GM19035 (cell line): Measurements from ENCODE around the gene LAMA4.

Experiments
- ATAC-seq: cut with Tn5 transposase; IDR thresholded peaks from one replicate; pipeline ENCODE4 v1.9.1; 2021; ENCODE audit not compliant: unreplicated experiment

LAMA4 gene

DNA sequence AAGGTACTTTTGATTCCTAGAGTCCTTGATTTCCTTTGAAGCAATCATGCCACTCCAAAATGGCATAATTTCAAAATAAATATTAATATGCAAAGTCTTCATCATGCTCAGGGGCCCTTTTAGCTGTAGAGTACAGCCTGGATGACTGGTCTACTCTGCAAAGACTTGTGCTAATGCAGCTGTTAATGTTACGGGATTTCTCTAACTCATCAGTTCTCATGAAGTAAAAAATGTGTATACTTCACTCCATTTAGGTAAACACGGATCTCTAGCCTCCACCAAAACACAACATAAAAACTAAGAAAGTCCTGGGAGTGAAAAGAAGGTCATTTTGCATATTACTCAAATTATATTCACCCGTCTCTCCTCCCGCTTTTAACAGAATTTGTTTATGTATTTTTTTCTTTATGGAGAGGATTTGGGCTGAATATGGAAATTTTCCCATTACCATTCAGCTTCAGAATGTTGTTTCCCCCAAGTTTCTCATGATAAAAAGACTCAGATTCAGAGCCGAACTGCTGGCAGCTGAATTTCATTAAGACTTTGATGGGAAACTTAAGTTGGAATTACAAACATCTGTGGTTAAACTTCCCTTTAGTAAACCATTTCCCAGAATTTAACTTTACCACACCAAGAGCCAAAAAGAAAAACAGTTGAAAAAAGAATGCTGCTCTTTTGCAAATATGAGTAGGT lies 8.7 kb downstream of the LAMA4 start:
- no peak for ATAC-seq

DNA sequence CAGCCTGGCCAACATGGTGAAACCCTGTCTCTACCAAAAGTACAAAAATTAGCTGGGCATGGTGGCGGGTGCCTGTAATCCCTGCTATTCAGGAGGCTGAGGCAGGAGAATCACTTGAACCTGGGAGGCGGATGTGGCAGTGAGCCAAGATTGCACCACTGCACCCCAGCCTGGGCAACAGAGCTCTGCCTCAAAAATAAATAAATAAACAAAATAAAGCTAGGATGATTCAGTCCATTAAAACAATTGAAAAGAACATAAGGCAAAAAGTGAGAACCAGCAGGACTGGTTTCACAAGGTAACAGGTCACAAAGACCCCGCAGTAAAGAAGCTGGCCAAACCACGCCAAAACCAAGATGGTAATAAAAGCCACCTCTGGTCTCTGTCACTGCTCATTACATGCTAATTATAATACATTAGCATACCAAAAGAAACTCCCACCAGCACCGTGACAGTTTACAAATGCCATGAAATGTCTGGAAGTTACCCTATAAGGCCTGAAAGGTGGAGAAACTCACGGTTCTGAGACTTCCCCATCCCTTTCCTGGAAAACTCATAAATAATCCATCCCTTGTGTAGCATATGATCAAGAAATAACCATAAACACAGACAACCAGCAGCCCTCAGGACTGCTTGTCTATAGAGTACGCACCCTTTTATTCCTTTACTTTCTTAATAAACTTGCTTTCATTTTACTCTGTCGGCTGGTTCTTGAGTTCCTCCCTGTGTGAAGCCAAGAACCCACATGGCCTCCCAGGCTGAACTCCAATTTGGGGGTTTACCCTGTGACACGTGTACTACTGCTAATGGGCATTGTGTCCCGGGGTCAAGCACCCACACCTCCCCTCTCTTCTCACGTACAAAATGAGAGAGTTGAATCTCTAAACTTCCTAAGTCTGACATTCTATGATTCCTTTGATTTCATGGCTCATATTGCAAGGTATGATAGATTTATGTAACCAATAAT lies 10.2 kb downstream of the LAMA4 start:
- ATAC-seq: no peak

DNA sequence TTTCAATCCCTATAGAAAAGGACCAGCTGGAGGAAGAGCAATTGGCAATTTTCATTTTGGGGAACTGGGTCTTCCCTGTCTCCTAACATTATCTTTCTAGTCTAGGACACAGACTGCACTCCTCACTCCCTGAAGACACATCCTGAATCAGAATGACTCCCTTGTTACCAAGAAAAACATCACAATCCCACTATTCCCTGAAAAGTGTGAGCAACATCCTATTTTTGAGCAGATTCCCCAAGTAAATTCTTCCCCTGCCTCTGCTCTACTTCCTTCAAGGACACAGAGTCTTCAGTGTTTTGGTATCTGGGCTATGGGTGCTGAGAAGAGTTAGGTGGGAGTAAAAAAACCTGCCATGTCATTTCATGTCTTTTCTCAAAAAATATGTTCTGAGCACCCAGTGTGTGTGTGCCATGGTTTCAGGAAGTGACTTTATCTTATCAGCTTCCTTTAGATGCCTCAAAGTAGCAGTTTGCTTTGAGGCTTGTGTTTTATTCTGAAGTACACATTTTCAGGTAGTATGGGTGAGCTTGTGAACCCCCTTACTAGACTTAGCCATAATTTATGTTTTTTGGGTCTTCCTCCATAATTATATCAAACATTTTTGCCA lies 12.4 kb downstream of the LAMA4 start:
- ATAC-seq: no peak

DNA sequence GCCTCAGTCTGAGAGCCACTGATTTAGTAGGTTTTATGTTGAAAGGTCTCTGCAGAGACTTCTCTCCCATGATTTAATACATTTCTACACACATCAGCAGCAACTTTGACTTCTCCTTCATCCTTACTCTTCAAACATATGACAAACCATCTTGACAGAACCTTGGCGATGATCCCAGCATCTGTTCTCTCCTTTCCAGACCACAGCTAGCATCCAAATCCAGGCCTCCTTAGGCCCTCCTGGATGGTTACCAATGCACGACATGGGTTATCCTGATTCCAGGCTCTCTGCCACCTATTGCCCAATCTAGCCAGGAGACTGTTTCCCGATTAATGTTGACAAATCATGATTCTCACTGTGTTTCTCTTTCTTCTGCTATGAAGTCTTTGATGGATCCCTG lies 16.8 kb downstream of the LAMA4 start:
- ATAC-seq: no peak

DNA sequence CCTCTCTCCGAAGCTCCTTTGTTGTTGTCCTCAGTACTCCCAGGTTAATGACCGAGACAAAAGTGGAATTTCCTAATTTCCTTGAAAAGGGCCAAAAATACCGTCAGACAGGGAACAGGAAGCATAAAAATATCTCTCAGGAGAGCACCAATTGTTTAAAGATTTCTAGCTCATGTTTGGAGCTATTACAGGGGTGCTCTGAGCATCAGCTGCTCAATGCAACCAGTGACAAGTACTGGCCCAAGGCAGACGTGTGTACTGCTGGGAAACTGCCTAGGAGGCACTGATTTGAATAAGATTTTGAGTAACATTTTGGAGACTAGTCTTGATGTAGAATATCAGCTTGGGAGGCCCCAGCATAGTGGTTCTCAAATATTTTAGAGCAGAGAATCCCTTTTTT lies 17.3 kb downstream of the LAMA4 start:
- no peak for ATAC-seq

DNA sequence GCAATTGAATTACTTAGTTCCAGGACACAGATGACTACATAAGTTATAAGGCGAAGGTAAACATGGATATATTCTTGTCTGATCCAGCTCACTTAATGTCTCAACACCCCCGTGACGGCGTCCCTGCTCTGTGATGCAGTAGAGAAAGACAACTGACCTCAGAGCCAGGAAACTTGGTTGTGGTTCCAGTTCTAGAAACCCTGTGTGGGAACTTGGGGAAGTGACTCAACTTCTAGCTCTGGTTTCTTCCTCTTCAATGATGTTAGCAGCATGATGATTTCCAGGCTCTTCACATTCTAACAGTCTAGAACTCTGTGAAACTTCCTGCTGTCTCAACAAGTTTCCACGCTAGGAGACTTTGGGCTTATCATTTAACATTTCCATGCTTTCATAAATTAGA lies 18.4 kb downstream of the LAMA4 start:
- no peak for ATAC-seq

DNA sequence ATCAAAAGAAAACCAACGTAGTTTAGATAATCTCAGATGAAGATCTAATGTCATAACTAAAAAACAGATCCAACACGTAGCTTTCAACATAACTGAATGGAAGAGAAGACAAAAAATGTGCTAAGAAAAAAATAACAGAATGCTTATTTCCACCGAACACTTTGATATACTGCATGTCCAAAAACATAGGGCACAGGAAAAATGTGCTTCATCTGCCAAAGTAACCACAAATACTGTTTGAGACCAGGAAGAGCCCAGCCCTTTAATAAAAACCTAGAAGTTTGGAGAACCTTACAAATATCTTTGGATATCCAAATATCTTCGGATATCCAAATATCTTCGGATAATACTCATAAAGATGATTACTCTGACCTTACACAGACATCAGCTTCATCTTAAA lies 19.8 kb downstream of the LAMA4 start:
- no peak for ATAC-seq

DNA sequence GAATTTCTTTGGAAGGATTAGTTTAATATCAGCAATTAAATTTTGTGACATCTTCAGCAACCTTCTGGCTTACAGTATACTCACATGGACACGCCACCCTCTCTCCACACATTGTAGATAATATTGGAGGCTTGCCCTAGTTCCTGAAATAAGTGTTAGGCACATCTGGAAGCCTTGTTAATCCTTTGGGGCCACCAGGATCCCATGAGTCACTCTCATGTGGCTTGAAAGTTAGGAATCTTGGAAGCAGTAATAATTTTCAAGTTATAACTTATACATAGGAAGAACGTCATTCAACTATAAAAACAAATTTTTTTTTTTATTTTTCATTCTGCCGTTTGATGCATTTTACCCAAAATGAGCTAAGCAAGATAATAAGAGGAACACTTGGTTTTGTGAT lies 20.5 kb downstream of the LAMA4 start:
- no peak for ATAC-seq

DNA sequence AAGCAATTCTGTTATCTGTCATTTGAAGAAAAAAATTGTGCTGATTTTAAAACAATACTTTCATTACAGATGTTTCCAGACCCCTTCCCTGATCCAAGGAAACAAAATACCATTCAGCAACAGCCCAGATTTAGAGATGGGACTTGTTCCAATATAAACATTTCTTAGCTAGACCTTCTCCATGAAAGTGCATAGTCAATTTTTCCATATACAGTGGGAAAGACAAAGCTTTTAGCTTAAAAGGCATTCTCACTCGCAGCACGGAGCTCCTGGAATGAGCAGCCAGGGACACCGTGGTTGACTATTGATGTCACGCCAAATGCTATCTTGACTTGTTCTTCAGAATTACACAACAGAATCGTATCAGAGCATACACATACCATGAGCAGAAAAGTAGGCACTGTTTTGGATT lies 21.5 kb downstream of the LAMA4 start:
- ATAC-seq: no peak

DNA sequence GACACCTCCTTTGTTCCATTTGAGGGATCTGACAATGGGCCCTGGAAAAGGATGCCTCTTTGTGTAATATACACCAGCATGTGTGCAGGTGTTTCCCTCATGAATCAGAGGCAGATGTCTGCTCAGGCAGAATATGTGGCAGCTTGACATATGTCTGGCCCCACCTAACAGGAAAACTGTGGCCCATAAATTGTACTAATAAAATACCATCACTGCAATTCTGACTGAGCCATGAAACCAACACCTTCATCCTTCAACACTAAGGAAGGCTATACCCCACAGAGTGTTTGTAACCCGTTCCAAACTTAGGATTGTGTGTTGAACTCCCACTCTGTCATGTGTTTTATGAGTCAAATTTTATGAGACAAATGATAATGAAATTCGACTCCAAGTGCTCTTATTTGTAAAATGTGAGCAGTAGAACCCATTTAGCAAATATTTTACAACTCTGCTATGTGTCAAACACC lies 22.7 kb downstream of the LAMA4 start:
- no peak for ATAC-seq

DNA sequence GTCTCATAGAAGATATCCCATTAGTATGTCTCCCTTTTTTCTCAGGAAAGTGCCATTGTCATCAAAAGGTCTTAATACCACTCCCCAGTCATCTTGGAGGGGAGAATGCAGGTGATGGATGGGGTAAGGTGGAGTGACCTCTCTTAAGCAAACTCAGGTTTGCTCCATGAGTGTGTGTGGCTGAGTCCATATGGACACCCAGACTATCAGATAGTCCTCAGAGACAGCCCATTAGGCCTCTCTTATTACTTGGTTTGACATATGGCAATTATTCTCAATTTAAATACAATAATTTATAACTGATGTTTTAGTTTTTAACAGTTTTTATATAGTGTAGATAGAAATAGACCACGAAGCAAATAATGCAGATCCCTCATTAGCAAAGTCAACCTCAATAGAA lies 23.2 kb downstream of the LAMA4 start:
- ATAC-seq: no peak

DNA sequence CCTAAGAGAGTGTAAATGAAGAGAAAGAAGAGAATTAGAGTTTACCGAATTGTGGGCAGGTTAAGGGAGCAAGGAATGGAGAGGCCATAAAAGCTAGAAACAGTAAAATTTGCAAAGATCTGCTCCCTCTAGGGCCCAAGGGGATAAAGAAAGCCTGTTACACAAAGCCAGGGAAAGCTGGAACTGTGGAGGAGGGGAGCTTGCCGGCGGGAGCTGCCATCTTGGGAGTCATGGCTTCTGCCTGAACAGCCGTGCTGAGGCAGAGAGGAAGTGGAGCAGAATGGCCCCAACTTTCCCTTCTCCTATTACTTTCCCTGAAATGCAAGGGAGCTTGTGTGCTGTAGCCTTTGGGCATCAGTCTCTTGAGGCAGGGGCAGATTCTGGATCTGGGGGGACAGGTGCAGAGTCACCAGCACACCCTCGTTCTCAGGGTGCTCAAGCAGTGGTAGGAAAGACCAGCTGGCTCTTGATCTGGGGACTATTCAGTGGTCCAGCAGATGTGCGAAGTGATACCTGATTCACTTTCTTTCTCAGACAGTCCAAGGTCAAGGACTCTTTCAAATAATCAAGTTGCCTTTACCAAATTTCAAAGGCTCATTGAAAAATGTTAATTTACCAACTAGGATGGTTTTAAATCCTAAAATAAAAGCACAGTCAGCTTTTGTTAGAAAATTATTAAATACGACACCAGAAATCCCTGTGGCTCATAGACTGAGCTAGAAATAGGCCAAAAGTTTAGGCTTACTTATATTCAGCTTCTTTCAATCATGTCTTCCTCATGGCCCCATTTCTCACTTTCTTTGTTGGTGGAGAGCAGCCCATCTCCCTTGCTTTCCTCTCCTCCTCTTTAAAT lies 25.7 kb downstream of the LAMA4 start:
- no peak for ATAC-seq

DNA sequence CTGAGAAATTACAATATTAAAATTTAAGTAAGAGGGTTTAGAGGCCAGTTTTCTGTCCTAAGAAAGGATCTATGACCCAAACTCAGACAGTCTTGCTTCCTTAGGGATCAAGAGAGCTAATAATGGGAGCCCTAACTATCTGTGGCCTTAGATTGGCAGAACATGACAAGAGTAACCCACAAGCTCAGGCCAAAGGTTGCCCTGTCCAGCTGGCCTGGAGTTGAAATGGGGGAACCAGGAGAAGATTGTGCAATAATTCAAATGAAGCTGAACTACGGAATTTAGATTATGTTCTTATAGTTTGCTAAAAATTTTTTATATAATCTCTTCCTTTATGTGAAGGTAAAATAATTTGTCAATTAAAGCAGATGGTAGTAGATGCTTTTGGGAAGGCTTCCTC lies 26.4 kb downstream of the LAMA4 start:
- ATAC-seq: no peak

DNA sequence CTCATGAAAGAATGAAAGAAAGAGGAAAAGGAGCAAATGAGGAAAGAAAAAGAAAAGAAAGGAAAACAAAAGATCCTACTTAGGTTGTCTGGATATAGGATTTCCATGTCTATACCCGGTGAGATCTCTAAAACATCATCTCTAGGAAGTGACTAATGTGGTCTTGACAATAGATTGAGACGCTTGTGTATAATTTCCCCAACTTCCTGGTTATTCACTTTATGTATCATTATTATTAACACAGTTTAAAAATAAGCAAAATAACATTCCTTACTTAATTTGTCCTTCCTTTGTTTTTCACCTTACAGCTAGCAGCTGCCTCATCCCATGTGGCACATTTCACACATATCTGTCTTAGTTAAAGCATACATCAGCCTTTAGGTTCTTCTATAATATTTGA lies 27.0 kb downstream of the LAMA4 start:
- ATAC-seq: no peak

DNA sequence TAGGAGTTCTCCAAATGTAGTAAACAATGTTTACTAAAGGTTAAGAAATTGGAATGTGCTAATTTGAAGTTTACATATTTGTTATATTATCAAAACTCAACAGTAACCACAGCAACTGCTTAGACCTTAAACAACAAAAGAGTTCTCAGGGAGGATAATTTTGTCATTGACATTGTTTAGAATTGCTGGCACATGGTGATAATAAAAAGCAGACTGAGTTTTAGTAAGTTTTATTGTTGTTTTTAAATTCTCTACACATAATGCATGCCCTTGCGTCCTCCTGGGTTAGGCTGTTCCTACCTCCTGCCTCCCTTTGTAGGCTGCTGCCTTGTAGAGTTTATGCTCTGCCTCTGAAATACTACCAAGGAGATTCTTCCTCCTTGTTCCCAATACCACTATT lies 28.7 kb downstream of the LAMA4 start:
- no peak for ATAC-seq

DNA sequence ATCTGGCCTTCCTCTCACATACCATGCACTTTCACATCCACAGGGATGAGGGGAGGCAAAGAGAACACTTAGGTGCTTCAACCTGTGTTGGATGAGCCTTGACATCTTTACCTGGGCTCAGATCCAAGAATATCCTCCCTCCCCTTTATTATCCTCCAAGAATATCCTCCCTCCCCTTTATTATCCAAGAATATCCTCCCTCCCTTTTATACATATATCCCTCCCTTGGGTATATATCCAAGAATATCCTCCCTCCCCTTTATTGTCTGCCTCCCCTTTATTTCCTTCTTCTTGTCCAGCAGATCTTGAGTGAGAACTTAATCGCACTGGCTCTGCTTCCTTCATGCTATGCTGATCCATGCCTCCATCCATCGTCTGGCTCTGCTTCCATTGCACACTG lies 30.3 kb downstream of the LAMA4 start:
- ATAC-seq: no peak

DNA sequence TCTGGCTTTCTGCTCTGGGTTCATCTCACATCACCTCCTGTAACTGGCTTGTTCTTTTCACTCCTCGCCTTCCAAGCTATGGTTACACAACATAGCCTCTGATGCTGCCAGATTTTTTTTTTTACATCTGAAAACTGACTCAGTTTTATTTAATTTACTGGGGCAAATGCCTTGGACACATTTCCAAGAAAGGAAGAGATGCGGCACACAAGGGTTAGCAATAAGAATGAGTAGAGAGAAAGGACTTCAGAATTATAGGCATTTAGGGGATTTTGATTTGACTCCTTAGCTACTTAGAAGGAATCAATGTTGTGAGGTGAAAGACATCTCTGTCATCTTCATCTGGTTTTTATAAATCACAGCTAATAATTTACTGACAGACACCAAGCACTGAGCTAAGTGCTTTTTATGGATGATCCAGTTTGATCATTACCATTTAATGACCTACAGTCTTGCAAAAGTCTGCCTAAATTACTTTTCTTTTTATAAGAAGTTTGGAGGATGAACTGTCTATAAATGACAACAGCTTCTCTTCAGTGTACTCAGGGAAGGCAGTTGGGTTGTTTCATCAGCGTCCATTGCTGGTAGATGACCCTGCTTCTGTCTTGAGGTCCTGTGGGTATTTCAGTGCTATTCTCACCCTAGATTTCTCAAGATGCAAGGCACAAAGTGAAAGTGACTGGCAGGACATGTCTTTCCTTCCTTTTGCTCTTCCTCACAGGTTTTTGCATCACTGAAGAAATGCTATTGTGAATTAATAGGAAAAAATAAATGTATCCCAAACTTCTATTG lies 31.1 kb downstream of the LAMA4 start:
- no peak for ATAC-seq

DNA sequence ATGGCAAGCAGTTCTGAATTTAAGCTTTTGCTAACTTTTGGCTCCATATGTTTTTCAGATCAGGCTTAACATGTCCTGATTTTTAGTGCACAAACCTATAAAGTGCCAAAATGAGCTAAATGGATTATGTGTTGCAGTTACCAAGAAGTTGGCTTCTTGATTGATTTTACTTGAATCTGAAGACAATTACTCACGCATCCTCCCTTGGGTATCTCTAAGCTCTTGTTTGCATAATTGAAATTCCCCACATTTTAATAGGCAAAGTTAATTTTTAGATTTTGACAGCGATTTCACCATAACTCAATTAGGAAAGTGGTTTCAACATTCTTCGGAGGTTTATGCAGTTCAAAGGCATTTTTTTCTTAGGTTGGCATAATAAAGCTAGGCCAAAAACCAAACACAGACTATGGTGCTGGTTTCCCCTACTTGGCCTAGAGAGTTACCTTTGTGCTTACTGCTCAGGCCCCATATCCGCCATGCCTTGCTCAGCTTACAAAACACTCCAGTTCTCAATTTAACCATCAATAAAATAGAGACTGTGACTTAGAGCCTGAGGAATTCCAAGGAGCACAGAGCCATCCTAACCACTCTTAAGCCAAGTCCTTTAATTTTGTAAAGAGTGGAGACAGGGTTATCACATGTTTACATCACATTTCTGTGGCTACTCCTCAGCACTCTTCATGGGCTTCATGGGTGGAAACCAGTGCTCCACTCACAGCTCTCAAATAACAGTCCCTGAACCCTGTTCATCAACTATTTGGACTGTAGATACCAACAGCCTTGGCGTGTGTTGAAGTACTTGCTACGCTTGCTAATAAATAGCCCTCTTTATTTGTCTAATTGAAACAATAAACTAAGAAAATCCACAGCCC lies 32.1 kb downstream of the LAMA4 start:
- ATAC-seq: no peak

DNA sequence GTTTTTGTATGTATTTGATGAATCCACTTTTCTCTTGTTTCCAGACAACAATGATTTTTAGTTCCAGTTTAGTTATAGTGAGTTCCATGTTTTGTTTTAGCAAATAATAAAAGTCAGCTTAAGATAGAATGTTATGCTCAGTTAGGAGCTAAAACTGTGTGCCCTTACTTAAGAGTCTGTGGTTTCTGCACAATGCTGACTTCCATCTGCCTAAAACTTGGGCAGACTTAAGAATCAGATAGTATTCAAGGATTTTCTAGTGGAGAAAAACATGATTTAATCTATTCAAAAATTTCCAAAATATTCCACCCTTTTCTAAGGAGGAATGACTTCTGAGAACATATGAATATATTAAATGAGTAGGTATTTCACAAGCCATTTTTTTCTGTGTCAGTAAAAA lies 32.8 kb downstream of the LAMA4 start:
- ATAC-seq: no peak
